ENCODE data around the gene GPC6.
"Not testable (repeated sequence)": the region's sequence is repeated elsewhere in the genome, so short reads cannot be mapped to it uniquely, and the experiment has no call there.

Gene GPC6

DNA sequence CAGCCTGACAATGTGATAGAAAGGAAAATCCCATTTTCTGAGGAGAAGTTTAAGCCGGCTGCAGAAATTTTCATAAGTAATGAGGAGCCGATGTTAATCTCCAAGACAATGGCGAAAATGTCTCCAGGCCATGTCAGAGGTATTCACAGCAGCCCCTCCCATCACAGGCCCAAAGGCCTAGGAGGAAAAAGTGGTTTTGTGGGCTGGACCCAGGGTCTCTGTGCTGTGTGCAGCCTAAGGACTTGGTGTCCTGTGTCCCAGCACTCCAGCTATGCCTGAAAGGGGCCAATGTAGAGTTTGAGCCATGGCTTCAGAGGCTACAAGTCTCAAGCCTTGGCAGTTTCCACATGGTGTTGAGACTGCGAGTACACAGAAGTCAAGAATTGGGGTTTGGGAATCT is 32.9 kb upstream of the GPC6 start:
- in situ Hi-C loops (cut with HindIII; ENCODE audit: low pct_ligation_motif_present, low sequenced_read_pairs): no loop called here
- TF ChIP-seq, protein P1, sequence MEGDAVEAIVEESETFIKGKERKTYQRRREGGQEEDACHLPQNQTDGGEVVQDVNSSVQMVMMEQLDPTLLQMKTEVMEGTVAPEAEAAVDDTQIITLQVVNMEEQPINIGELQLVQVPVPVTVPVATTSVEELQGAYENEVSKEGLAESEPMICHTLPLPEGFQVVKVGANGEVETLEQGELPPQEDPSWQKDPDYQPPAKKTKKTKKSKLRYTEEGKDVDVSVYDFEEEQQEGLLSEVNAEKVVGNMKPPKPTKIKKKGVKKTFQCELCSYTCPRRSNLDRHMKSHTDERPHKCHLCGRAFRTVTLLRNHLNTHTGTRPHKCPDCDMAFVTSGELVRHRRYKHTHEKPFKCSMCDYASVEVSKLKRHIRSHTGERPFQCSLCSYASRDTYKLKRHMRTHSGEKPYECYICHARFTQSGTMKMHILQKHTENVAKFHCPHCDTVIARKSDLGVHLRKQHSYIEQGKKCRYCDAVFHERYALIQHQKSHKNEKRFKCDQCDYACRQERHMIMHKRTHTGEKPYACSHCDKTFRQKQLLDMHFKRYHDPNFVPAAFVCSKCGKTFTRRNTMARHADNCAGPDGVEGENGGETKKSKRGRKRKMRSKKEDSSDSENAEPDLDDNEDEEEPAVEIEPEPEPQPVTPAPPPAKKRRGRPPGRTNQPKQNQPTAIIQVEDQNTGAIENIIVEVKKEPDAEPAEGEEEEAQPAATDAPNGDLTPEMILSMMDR (IDR thresholded peaks at IDR 0.05; ENCODE audit: low read depth, low read length, missing control alignments): no peak
- Histone ChIP-seq H3K36me3 (replicated peaks) (no peaks in the 10 kb centered on the region), H3K27me3 (replicated peaks) (no peaks in the 10 kb centered on the region), H3K4me3 (ENCODE audit: low read depth, low read length) (no peak overlapping the region), H3K27ac (no peak overlapping the region)
- no peak for DNase-seq

DNA sequence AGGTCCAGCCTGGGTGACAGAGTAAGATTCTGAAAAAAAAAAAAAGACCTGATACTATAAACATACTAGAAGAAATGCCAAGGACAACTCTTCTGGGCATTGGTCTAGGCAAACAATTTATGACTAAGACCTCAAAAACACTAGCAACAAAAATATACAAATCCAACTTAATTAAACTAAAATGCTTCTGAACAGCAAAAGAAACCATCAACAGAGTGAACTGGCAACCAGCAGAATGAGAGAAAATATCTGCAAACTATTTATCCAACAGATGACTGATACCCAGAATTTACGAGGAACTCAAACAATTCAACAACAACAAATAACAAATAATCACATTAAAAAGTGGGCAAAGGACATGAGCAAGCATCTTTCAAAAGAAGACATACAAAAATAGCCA is 26.8 kb upstream of the GPC6 start:
- DNase-seq: no peak
- Histone ChIP-seq H3K27me3 (replicated peaks) (no peaks in the 10 kb centered on the region), H3K27ac (no peak overlapping the region), H3K36me3 (replicated peaks) (no peaks in the 10 kb centered on the region), H3K4me3 (ENCODE audit: low read depth, low read length) (no peak overlapping the region)
- TF ChIP-seq, protein P1 (IDR thresholded peaks at IDR 0.05; ENCODE audit: low read depth, low read length, missing control alignments): no peak
- in situ Hi-C loops (cut with HindIII; ENCODE audit: low pct_ligation_motif_present, low sequenced_read_pairs): no loop called here

GRCh38 chr13:93200626-93201025 is 26.0 kb upstream of the GPC6 start:
- DNase-seq: no peak
- TF ChIP-seq, protein P1 (IDR thresholded peaks at IDR 0.05; ENCODE audit: low read depth, low read length, missing control alignments): no peak
- in situ Hi-C loops (cut with HindIII; ENCODE audit: low pct_ligation_motif_present, low sequenced_read_pairs): no loop called here
- H3K4me3 ChIP-seq (ENCODE audit: low read depth, low read length): no peak overlapping the region
- no peaks in the 10 kb centered on the region for H3K36me3 ChIP-seq (replicated peaks)
- H3K27ac ChIP-seq: no peak overlapping the region
- H3K27me3 ChIP-seq (replicated peaks): no peaks in the 10 kb centered on the region

- no peaks in the 10 kb centered on the region for H3K36me3 ChIP-seq (replicated peaks)
- DNase-seq: no peak
- H3K4me3 ChIP-seq (ENCODE audit: low read depth, low read length): no peak overlapping the region
- TF ChIP-seq, protein P1 (IDR thresholded peaks at IDR 0.05; ENCODE audit: low read depth, low read length, missing control alignments): no peak
- in situ Hi-C loops (cut with HindIII; ENCODE audit: low pct_ligation_motif_present, low sequenced_read_pairs): no loop called here
- no peak overlapping the region for H3K27ac ChIP-seq
- no peaks in the 10 kb centered on the region for H3K27me3 ChIP-seq (replicated peaks)
These were observed 24.5 kb upstream of the GPC6 start for GRCh38 chr13:93201992-93202558.

GRCh38 chr13:93206778-93207392 is 19.7 kb upstream of the GPC6 start:
- DNase-seq; H3K27ac ChIP-seq; in situ Hi-C loops (cut with HindIII; ENCODE audit: low pct_ligation_motif_present, low sequenced_read_pairs); H3K4me3 ChIP-seq (ENCODE audit: low read depth, low read length); H3K27me3 ChIP-seq (replicated peaks); H3K36me3 ChIP-seq (replicated peaks): not testable (repeated sequence)

DNA sequence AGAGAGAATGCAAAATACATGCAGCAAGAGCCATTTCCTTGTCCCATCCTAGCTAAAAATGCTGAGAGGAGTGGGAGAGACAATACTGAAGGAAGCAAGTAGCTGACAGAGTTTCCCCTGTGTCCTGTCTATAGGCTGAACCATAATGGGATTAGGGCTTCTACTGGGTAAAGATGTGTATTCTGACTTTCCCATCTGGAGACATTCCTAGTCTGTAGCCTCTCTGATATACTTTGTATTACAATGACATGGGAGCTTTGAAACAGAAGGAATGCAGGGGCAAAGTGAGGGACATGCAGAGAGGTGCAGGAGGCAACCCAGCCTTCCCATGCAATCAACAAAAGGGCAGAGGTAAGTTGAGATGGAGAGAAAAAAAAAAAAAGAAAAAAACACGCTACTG is 10.5 kb upstream of the GPC6 start:
- Histone ChIP-seq H3K36me3 (replicated peaks) (no peaks in the 10 kb centered on the region), H3K27me3 (replicated peaks) (no peaks in the 10 kb centered on the region), H3K27ac (no peak overlapping the region), H3K4me3 (ENCODE audit: low read depth, low read length) (no peak overlapping the region)
- TF ChIP-seq, protein P1 (IDR thresholded peaks at IDR 0.05; ENCODE audit: low read depth, low read length, missing control alignments): no peak
- no peak for DNase-seq
- in situ Hi-C loops (cut with HindIII; ENCODE audit: low pct_ligation_motif_present, low sequenced_read_pairs): no loop called here

All from brain microvascular endothelial cell (primary cell).